H1 (cell line): Measurements from ENCODE around the gene ELF4. TPM values are rescaled to one million over a fixed set of nuclear protein-coding genes. Genes with fewer than 3 reads are reported as not detected.

Experiments
- BCL11A ChIP-seq, 2 experiments: IDR thresholded peaks; one replicate each; pipeline ENCODE4 v1.6.1; 2011; ENCODE audit warnings: low read depth in 2 of 2, low read length in 2 of 2, mild to moderate bottlenecking in 2 of 2
- CBX5 ChIP-seq: fragments of 300-800, 300-1000 bp; sonication (generic); IDR thresholded peaks from 2 replicates; pipeline ENCODE4 v1.7.1; 2016; ENCODE audit warnings: antibody characterized with exemption, low read length, low read depth
- RNF2 ChIP-seq: fragments of 200-900, 300-1000 bp; sonication (generic); IDR thresholded peaks from 2 replicates; pipeline ENCODE4 v1.7.1; 2016; ENCODE audit warnings: borderline replicate concordance, low read depth, mild to moderate bottlenecking, antibody characterized with exemption, low read length; ENCODE audit not compliant: poor library complexity, severe bottlenecking; ENCODE audit errors: missing control alignments
- polyA plus RNA-seq, 7 experiments: library from polyadenylated mRNA; depleted of rRNA in 3 of 7; stranded (reverse) in 5 of 7; unstranded in 2 of 7; fragments of >200 nt in 5 of 7; fragments of 200-250 nt in 2 of 7; gene quantifications; 1 replicate in 5 of 7; 2 replicates in 1 of 7; 4 replicates in 1 of 7; pipeline versions ENCODE4 v1.2.1 to v1.2.3, GENCODE V29; 2011 to 2013; ENCODE audit warnings: missing spikeins in 2 of 7, mixed read lengths in 2 of 7
- total RNA-seq: library from RNA; stranded (reverse); fragmentation: NEBNext Ultra II Directional; extraction: Animal tissue kit (Norgen Biotek cat#: 25700); gene quantifications from 2 replicates; pipeline ENCODE4 v1.2.1, GENCODE V29; 2021

Gene ELF4
- total and polyA plus RNA-seq, 2 of the 8 experiments (the other 6 are each of a cell fraction or from before 2014, with no cell fraction given): 1.8 to 2.0 TPM

DNA sequence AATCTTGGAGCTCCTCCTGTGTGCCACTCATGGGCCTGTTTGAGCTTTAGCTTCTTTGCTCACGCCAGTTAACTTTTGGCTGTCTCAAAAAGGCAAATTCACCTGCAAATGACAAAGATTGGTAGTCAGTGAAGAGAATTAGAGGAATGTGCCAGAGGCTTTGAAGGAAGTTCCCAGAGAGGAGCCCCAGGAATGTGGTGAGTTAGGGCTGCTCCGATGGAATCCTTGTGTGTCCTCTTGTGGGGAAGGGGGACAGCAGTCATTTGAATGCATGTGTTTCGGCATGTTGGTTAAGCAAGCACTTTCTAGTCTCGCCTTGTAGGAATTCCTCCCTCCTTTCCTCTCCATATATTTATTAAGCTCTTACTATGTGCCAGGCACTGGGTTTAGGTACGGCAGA lies 62.9 kb downstream of the ELF4 start (continued):
- TF ChIP-seq RNF2: no peak
- TF ChIP-seq BCL11A (IDR thresholded peaks at IDR 0.05; ENCODE audit: low read depth in 2 of 2, low read length in 2 of 2): no peak
- TF ChIP-seq CBX5: no peak
